AG09319 (cell line): Measurements from ENCODE around the gene TSTD1.

Experiments used
- DNase-seq: peaks from one replicate; pipeline ENCODE4 v3.0.0-alpha.2; 2010; ENCODE audit warnings: low read depth; ENCODE audit errors: extremely low read depth
- CTCF ChIP-seq: IDR thresholded peaks from 2 replicates; pipeline ENCODE4 v1.5.1; 2011; ENCODE audit warnings: low read depth, mild to moderate bottlenecking, inconsistent platforms, low read length, moderate library complexity

The TSTD1 gene

GRCh38 chr1:161074676-161075368 is 36.1 kb upstream of the TSTD1 start:
- DNase-seq = no peak
- no peak for TF ChIP-seq CTCF

GRCh38 chr1:161073474-161074121 is 34.8 kb upstream of the TSTD1 start:
- no peak for DNase-seq
- TF ChIP-seq CTCF = no peak

DNA sequence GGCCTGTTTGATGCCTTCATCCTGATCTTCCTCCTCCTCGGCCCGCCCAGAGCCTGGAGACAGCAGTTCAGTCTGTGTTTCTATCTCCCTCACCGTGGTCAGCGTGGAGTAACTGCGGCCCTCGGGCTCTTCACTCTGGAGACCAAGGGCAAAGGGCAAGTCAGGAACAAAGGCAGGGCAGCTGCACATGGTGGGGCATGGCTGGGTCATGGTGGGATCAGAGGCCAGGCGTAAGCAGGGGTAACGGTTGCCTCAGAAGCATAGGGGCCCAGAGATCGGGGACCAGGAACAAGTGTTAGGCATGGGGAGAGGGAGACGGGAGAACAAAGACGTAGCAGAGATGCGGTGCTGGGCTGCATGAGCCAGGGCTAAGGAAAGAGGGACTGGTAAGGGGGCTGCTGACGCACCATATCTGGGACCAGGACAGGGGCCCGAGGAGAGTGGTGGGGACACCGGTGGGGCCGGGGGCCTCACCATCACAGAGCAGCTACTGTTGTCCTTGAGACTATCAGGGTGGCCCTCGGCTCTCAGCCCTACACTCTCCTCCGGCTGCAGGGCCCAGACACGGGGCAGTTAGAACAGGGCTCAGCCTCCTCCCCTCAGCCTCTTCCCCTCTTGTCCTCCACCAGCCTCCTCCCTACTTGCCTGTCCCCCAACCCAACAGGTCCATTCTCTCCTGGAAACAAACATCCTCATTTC is 34.1 kb upstream of the TSTD1 start:
- DNase-seq = no peak
- TF ChIP-seq CTCF = no peak

DNA sequence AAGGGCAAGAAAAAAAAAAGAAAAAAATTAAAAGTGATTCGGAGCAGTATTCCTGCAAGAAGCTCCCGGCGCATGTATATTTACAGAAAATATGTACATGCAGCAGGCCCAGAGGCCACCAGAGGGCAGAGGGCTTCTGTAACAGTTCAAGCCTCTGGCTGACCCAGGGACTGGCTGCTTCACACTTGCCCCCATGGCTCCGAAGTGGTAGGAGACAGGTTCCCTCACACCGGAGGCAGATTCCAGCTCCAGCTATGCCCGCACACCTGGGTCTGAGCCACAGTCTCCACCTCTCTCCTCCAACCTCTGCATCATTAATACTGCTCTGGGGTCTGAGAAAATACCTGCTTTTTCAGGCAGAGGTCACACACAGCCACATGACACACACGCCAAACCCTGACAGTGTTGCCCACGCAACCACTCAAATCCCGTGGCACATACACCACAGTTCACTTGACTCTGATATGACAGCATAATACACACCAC is 33.2 kb upstream of the TSTD1 start:
- peak; percentile 60 for TF ChIP-seq CTCF
- DNase-seq = peak; percentile 14

- TF ChIP-seq CTCF = no peak
- DNase-seq = no peak
Observed at GRCh38 chr1:161070761-161071160, 32.0 kb upstream of the TSTD1 start.

GRCh38 chr1:161069731-161070270 is 31.0 kb upstream of the TSTD1 start, which contains the start of gene ARHGAP30:
Gene ARHGAP30 (minus strand): TSS chr1:161069891. CDS start chr1:161069624, 267 bp downstream.
- DNase-seq = no peak

More at GRCh38 chr1:161069731-161070270, 31.0 kb upstream of the TSTD1 start, which contains the start of gene ARHGAP30:
- TF ChIP-seq CTCF = no peak
